ENCODE measurements around the gene ACSS3.
"Not testable (repeated sequence)": the region's sequence is repeated elsewhere in the genome, so short reads cannot be mapped to it uniquely, and the experiment has no call there.

The ACSS3 gene, protein sequence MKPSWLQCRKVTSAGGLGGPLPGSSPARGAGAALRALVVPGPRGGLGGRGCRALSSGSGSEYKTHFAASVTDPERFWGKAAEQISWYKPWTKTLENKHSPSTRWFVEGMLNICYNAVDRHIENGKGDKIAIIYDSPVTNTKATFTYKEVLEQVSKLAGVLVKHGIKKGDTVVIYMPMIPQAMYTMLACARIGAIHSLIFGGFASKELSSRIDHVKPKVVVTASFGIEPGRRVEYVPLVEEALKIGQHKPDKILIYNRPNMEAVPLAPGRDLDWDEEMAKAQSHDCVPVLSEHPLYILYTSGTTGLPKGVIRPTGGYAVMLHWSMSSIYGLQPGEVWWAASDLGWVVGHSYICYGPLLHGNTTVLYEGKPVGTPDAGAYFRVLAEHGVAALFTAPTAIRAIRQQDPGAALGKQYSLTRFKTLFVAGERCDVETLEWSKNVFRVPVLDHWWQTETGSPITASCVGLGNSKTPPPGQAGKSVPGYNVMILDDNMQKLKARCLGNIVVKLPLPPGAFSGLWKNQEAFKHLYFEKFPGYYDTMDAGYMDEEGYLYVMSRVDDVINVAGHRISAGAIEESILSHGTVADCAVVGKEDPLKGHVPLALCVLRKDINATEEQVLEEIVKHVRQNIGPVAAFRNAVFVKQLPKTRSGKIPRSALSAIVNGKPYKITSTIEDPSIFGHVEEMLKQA

GRCh38 chr12:81077686-81078441 lies at the start of gene ACSS3:
Gene ACSS3, plus strand, starts transcription at chr12:81078079. Its CDS starts 42 bp downstream, at chr12:81078121.
- no peak for DNase-seq (ENCODE audit: low read depth)

GRCh38 chr12:81034926-81035325 lies 43.0 kb upstream of the ACSS3 start:
- DNase-seq (ENCODE audit: low read depth) = no peak

- no peak for DNase-seq (ENCODE audit: low read depth)
Observed at GRCh38 chr12:81039231-81039630, 38.6 kb upstream of the ACSS3 start.

GRCh38 chr12:81043979-81044740 lies 33.7 kb upstream of the ACSS3 start:
- no peak for DNase-seq (ENCODE audit: low read depth)

- DNase-seq (ENCODE audit: low read depth) = not testable (repeated sequence)
Observed at GRCh38 chr12:81064971-81065370, 12.9 kb upstream of the ACSS3 start.

DNA sequence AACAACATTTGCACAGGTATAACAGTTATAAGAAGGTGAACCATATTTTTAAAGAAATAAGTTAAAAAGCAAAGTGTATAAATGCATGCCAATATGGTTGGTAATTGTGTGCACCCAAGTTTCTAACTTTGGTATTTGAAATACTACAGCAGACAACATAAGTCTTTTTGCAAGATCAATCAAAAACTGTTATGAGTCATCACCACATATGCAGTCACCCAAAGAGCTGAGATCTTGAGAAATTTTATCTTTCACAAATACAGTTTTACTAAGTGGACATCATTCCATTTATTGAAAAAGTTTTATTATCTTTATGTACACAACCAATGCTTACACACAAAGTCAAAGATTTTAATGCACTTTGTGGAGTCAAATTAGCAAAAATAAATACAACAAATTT lies 7.0 kb upstream of the ACSS3 start:
- no peak for DNase-seq (ENCODE audit: low read depth)

DNA sequence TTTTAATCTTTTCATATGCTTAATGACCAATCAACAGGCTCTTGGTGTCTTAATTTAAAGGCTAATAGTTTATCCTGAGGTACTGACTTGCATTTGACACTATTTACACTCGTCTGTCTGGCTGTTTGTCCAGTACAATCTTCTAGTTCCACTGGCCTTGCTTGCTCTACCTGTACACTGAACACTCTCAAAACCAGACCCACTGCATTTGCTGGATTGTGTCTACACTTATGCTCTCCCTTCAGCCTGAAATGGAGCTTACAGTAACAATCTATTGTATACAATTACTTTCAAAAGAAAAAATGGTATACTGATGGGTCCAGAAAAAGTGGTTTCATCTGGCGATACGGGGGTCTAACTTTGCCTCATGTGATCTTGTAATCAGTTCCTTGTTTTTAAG lies 2.3 kb upstream of the ACSS3 start:
- DNase-seq (ENCODE audit: low read depth) = no peak

DNA sequence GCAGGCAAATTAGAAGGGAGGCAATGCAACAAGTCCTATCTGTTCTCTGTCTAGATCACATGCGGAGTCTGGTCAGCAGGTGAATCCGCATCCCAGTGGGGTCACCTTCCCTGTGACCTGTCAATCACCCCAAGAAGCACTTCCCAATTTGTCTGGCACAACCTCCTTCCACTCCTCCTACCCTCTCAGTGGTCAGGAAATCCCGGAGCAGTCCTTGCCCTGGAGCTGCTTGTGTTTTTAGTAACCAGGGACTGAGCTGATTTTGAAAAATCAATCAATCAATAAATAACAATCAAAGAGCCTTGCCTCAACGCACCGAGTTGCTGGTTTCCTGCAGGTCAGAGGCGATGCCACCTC lies 572 bp upstream of the ACSS3 start:
- no peak for DNase-seq (ENCODE audit: low read depth)

DNA sequence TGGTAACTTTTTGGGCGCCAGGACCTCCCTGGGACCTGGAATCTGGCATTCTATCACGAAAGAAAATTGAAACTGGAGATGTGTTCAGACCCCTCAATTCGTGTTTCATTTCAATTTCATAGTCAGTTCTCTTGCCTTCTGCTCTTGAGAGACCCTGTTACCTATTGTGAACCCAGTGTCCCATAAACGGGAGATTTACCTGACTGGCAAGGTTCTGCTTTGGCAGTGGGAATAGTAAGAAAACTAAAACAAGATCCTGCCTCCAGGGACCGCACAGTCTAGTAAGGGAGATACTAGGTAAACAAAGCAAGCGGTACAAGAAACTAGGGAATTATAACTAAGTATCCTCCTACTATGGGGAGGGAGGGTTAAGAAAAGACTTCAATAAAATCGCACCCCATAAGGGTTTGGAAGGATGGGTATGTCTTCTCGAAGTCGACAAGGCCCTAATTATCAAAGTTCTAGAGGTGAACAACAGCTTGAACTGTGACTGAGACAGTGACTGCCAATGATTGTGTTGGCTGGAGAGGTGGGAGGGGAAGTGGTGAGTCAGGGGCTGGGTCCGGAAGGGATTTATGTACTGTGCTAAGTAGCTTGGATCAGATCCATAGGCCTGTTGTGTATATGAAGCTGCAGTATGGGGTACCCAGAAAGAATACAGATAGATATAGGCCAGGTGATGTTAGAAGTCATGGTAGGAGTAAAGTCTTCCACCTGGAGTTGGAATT lies 754 bp downstream of the ACSS3 start:
- DNase-seq (ENCODE audit: low read depth) = no peak

- DNase-seq (ENCODE audit: low read depth) = no peak
Observed at GRCh38 chr12:81079280-81080076, 1.6 kb downstream of the ACSS3 start.

DNA sequence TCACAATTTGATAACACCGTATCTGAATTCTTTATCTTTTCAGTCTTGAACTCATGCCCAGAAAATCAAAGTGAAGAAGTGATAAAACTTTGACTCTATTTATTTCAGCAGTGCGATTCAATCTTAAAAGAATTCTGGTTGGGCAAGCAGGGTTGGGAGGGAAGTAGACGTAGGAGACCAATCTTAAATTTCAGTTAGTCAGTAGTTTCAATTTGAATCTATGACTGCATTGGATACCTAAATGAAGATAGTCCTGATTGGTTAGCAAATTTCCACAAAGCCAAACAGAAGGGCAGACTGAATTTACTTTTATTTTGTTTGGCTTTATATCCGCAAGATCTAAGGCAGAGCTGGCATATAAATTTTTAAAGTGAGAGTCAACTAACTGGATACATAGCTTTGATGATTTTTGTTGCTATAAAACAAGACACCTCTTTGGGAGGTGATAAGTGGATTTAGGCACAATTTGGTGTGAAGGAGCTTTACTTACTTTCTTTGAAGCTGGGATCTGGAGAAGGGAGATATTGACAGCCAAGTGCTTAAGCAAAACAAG lies 2.6 kb downstream of the ACSS3 start:
- DNase-seq (ENCODE audit: low read depth) = no peak

- DNase-seq (ENCODE audit: low read depth) = no peak
Observed at GRCh38 chr12:81081726-81082125, 3.8 kb downstream of the ACSS3 start.

DNA sequence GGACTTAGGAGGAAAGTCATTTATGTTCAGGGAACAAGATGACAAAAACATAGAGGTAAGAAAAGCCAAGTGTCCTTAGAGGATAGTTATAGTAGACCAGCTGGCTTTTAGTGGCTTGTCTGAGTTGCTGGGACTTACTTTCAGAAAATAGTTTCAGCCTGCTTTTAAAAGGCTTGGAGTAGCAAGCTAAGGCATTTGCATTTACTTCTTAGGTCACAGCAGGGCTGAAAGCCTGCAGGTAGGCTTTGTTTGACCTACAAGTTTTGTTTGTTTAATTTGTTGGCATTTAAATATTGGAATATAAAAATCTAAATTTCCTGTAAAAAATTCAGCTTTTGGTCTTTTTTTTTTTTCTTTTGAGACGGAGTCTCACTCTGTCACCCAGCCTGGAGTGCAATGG lies 5.1 kb downstream of the ACSS3 start:
- DNase-seq (ENCODE audit: low read depth) = no peak

DNA sequence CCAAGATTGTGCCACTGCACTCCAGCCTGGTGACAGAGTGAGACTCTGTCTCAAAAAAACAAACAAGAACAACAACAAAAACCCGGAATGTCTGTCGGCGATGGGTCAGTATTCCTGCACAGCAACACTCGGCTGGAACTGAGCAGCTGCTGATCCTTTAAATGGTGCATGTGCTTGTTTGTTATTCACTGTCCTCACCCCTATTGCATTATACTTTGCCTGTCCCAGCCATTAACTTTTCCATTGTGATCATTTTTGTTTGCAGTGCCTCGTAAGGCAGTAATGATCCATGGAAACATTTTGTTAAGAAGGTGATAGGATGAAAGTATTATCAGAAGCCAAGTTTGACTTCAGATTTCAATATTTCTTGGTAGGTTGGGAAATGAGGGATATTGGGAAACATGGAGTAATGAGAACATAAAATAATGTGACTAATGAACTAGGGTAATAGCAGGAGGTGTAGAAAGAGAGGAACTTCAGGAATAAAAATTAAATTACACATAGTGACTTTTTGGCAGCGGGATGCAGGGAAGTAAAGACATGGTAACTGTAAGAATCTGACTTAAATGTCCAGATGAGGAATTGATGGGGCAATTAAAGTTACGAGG lies 6.1 kb downstream of the ACSS3 start:
- no peak for DNase-seq (ENCODE audit: low read depth)

GRCh38 chr12:81084811-81085350 lies 7.0 kb downstream of the ACSS3 start:
- DNase-seq (ENCODE audit: low read depth) = no peak

- no peak for DNase-seq (ENCODE audit: low read depth)
Observed at GRCh38 chr12:81085832-81086231, 8.0 kb downstream of the ACSS3 start.

GRCh38 chr12:81086342-81086741 lies 8.5 kb downstream of the ACSS3 start:
- no peak for DNase-seq (ENCODE audit: low read depth)

DNA sequence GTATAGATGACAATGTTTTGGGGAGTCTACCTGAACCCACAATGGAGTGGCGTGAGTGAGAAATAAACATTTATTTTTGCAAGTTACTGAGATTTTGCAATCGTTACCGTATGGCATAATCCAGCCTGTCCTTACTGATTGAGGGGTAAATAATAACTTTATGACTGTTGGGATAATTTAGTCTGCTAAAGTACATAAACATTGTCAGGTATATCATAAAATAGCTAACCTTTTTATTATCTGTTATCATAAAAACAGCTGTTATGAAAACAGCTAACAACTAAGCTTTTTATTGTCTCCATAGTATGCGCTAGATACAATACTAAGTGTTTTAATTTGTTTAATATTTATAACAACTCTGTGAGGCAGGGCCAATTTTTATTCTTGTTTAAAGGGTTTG lies 10.3 kb downstream of the ACSS3 start:
- no peak for DNase-seq (ENCODE audit: low read depth)

DNA sequence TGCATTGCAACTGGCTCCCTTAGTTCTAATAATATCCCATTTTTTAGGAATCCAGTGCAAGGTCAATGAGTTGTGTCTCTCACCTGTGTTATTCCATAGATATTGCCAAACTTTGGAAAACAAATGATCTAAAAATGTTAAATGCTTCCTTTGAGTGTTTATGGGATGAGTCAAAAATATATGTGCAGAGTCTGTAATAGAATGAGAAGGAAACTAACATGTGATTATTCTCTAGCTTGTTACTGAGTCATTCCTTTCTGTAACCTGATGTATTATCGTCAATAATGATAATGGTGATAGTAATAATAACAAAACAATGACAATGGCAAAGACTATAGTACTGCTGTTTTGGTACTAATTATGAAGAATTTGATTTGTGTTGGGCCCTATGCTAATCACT lies 11.5 kb downstream of the ACSS3 start:
- no peak for DNase-seq (ENCODE audit: low read depth)

GRCh38 chr12:81092053-81092452 lies 14.2 kb downstream of the ACSS3 start:
- DNase-seq (ENCODE audit: low read depth) = no peak

Data from activated T-cell treated with anti-CD3 and anti-CD28 coated beads for 48 hours (primary cell).